LNCaP clone FGC (cell line): ENCODE measurements around the gene RAB40C.

ENCODE experiments used
- DNase-seq: peaks from one replicate; pipeline ENCODE4 v3.0.0-alpha.2; 2011; ENCODE audit warnings: low read depth
- H3K4me3 ChIP-seq: 2 replicates; pipeline ENCODE4 v1.5.1; 2011; ENCODE audit warnings: mild to moderate bottlenecking, low read depth, low read length, control low read depth
- CTCF ChIP-seq: IDR thresholded peaks from 2 replicates; pipeline ENCODE4 v1.5.1; 2012; ENCODE audit warnings: mild to moderate bottlenecking; ENCODE audit not compliant: control insufficient read depth, insufficient read depth; ENCODE audit errors: extremely low read depth

The RAB40C gene

GRCh38 chr16:668519-669171 lies 78.8 kb downstream of the RAB40C start:
- peak overlapping the region; percentile 90 for H3K4me3 ChIP-seq
- no peak for TF ChIP-seq CTCF
- DNase-seq = no peak

- peak overlapping the region; percentile 90 for H3K4me3 ChIP-seq
- no peak for DNase-seq
- no peak for TF ChIP-seq CTCF
Measured at GRCh38 chr16:669666-670065, 79.8 kb downstream of the RAB40C start.

DNA sequence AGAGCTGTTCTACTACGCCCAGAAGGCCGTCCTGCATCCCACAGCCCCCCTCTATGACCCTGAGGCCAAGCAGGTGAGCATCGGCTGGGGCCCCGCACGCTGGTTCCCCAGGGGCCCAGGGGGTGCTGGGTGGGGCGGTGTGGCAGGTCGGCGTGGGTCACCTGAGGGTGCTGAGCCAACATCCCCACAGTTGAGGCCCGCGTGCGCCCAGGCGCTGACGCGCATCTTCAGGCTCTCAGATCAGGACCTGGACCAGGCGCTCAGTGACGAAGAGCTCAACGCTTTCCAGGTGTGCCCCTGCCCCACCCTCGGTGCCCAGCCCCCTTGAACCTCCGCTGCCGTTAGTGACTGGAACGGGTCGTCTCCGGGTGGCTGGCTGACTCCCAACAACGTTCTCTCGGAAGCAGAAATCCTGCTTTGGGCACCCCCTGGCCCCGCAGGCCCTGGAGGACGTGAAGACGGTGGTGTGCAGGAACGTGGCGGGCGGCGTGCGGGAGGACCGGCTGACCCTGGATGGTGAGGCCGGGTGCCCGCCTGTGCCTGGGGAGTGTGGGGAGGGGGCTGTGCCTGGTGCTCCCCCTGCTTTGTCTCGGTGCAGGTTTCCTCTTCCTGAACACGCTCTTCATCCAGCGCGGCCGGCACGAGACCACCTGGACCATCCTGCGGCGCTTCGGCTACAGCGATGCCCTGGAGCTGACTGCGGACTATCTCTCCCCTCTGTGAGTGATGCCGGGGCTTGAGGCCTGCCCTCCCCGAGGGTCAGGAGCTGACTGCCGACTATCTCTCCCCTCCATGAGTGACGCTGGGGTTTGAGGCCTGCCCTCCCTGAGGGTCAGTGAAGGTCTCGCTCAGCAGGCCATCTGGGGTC lies 80.9 kb downstream of the RAB40C start:
- no peak for DNase-seq
- TF ChIP-seq CTCF = no peak
- H3K4me3 ChIP-seq = no peak overlapping the region

DNA sequence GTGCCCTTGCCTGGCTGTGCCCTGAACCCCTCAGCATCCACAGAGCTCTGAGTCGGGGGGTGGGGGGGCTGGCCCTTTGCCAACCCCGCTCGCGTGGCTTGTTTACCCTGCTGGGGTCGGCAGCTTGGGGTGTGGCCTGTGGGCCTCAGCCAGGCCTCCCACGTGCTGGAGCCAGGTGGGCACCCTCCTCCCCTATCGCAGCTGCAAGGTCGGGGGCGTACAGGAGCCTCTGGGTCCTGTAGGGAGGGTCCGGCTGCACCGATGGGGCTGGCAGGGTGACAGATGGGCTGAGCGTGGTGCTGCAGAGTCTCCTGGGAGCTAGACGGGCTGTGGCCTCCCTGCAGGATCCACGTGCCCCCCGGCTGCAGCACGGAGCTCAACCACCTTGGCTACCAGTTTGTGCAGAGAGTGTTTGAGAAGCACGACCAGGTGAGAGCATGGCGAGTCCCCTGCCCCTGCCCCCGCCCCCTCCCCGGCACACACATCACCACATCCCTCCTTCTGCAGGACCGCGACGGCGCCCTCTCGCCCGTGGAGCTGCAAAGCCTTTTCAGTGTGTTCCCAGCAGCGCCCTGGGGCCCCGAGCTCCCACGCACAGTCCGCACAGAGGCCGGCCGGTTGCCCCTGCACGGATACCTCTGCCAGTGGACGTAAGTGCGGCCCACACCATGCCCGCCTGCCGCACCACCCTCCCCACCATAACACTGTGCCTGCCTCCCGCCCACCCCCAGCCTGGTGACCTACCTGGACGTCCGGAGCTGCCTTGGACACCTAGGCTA lies 81.7 kb downstream of the RAB40C start:
- no peak overlapping the region for H3K4me3 ChIP-seq
- DNase-seq = no peak
- TF ChIP-seq CTCF = no peak

GRCh38 chr16:672371-672770 lies 82.5 kb downstream of the RAB40C start:
- no peak for DNase-seq
- no peak overlapping the region for H3K4me3 ChIP-seq
- no peak for TF ChIP-seq CTCF

DNA sequence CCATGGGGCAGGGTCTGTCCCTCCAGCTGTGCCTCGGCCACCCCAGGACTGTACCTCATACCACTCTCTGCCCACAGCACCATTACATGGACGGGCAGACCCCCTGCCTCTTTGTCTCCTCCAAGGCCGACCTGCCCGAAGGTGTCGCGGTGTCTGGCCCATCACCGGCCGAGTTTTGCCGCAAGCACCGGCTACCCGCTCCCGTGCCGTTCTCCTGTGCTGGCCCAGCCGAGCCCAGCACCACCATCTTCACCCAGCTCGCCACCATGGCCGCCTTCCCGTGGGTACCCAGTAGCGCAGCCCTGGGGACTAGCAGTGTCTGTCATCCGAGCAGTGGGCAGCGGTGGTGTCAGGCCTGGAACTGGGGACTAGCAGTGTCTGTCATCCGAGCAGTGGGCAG lies 83.0 kb downstream of the RAB40C start:
- no peak for TF ChIP-seq CTCF
- DNase-seq = no peak
- no peak overlapping the region for H3K4me3 ChIP-seq
